GM12878 (cell line): ENCODE measurements around the gene STRA8. TPM values are rescaled to one million over a fixed set of nuclear protein-coding genes. Genes with fewer than 3 reads are reported as not detected.
A peak's percentile ranks its signal among the peaks of the same experiment; 100 is the strongest.

Experiments used
- ATAC-seq: fragments of 200-7000 bp; cut with Tn5 transposase; 3 replicates; pipeline ENCODE4 v1.9.1; 2020; ENCODE audit warnings: mild to moderate bottlenecking, moderate library complexity
- BruUV-seq: library from RNA; stranded (reverse); fragments of 400-500 nt; replicated peaks from 2 replicates; lab custom pipeline; 2021; lab: Mats Ljungman, UMichigan
- CTCF ChIA-PET: fragments of 300-600 bp; sonication (Branson Sonifier 250); formaldehyde crosslinking; extraction: SDS; loops from one replicate; lab custom pipeline; 2021; ENCODE audit warnings: inconsistent platforms; lab: Yijun Ruan, JAX
- POLR2A ChIA-PET: fragments of 350-600 bp; formaldehyde crosslinking; extraction: SDS; loops from one replicate; lab custom pipeline; 2021; ENCODE audit warnings: inconsistent platforms; lab: Charles Lee
- RAD21 ChIA-PET: fragments of 300-600 bp; sonication (Branson Sonifier 250); formaldehyde crosslinking; loops from one replicate; lab custom pipeline; 2023; ENCODE audit warnings: antibody characterized with exemption; ENCODE audit not compliant: unreplicated experiment; lab: Charles Lee
- SMC1A ChIA-PET: fragments of 300-600 bp; sonication (Branson Sonifier 250); formaldehyde crosslinking; loops from one replicate; lab custom pipeline; 2023; ENCODE audit not compliant: unreplicated experiment, uncharacterized antibody; lab: Charles Lee
- DNase-seq: peaks from one replicate; pipeline ENCODE4 v3.0.0-alpha.2; 2011; ENCODE audit warnings: low read depth, low spot score
- FAIRE-seq: peaks from 3 replicates; lab custom pipeline; 2011; peaks lifted over from hg19 to GRCh38; lab: Jason Lieb, UNC
- H2AFZ ChIP-seq: 2 replicates; pipeline ENCODE4 v1.6.0; 2011; ENCODE audit warnings: low read depth, low read length, control low read depth; ENCODE audit not compliant: control insufficient read depth
- H3K27ac ChIP-seq: 2 replicates; pipeline ENCODE4 v1.5.1; 2011; ENCODE audit warnings: control low read depth; ENCODE audit not compliant: control insufficient read depth, insufficient read depth
- H3K27me3 ChIP-seq, 2 experiments: replicated peaks in 1 of 2; 2 replicates each; pipeline versions ENCODE4 v1.6.0 to v1.6.1; 2011; ENCODE audit warnings: low read length in 1 of 2; ENCODE audit not compliant: control insufficient read depth in 2 of 2, insufficient read depth in 2 of 2
- H3K36me3 ChIP-seq, 2 experiments: 2 replicates each; pipeline ENCODE4 v1.5.1; 2011; ENCODE audit warnings: low read length in 1 of 2; ENCODE audit not compliant: control insufficient read depth in 2 of 2, insufficient read depth in 2 of 2
- H3K4me1 ChIP-seq: 2 replicates; pipeline ENCODE4 v1.6.1; 2011; ENCODE audit warnings: mild to moderate bottlenecking, low read length, moderate library complexity, mixed read lengths; ENCODE audit not compliant: control insufficient read depth, insufficient read depth
- H3K4me2 ChIP-seq: 2 replicates; pipeline ENCODE4 v1.6.0; 2011; ENCODE audit warnings: control low read depth; ENCODE audit not compliant: control insufficient read depth, insufficient read depth
- H3K4me3 ChIP-seq: fragments of 200-600 bp; sonication (generic); 2 replicates; pipeline ENCODE4 v1.5.1; 2016
- H3K79me2 ChIP-seq: 2 replicates; pipeline ENCODE4 v1.6.0; 2011; ENCODE audit warnings: low read length; ENCODE audit not compliant: control insufficient read depth, insufficient read depth
- H3K9ac ChIP-seq: 2 replicates; pipeline ENCODE4 v1.8.0; 2011; ENCODE audit warnings: low read length, control low read depth, mixed read lengths; ENCODE audit not compliant: control insufficient read depth, insufficient read depth
- H3K9me3 ChIP-seq: replicated peaks from 3 replicates; pipeline ENCODE4 v1.5.1; 2011; ENCODE audit warnings: mild to moderate bottlenecking, low read length; ENCODE audit not compliant: control insufficient read depth, insufficient read depth
- H4K20me1 ChIP-seq: 2 replicates; pipeline ENCODE4 v1.6.0; 2011; ENCODE audit not compliant: control insufficient read depth, insufficient read depth
- CREB1 ChIP-seq: IDR thresholded peaks from 2 replicates; pipeline ENCODE4 v1.6.1; 2012; ENCODE audit warnings: low read depth, mild to moderate bottlenecking, inconsistent platforms
- IRF3 ChIP-seq: fragments of 450-650 bp; IDR thresholded peaks from 2 replicates; pipeline ENCODE4 v1.6.1; 2014; ENCODE audit warnings: mild to moderate bottlenecking
- JUND ChIP-seq: IDR thresholded peaks from 2 replicates; pipeline ENCODE4 v1.6.1; 2012; ENCODE audit warnings: low read depth, mild to moderate bottlenecking, low read length, improper control_type of control experiment, moderate library complexity
- LARP7 ChIP-seq: fragments of 450-650 bp; IDR thresholded peaks from 2 replicates; pipeline ENCODE4 v1.6.1; 2017; ENCODE audit warnings: mild to moderate bottlenecking
- MLLT1 ChIP-seq: fragments of 450-650 bp; IDR thresholded peaks from 2 replicates; pipeline ENCODE4 v1.6.1; 2016; ENCODE audit warnings: mild to moderate bottlenecking
- PAX5 ChIP-seq: IDR thresholded peaks from 2 replicates; pipeline ENCODE4 v1.6.1; 2011; ENCODE audit warnings: low read depth, low read length, borderline replicate concordance
- PAX8 ChIP-seq: fragments of 450-650 bp; IDR thresholded peaks from 2 replicates; pipeline ENCODE4 v1.6.1; 2017; ENCODE audit warnings: mild to moderate bottlenecking, moderate library complexity
- RUNX3 ChIP-seq: IDR thresholded peaks from 2 replicates; pipeline ENCODE4 v1.6.1; 2012; ENCODE audit warnings: low read length, inconsistent platforms
- SMARCA5 ChIP-seq: fragments of 450-650 bp; IDR thresholded peaks from 2 replicates; pipeline ENCODE4 v1.6.1; 2017; ENCODE audit warnings: mild to moderate bottlenecking
- STAT3 ChIP-seq: IDR thresholded peaks from 2 replicates; pipeline ENCODE4 v1.6.1; 2011; ENCODE audit warnings: low read depth, low read length, improper control_type of control experiment
- TAF1 ChIP-seq: IDR thresholded peaks from 2 replicates; pipeline ENCODE4 v1.6.1; 2011; ENCODE audit warnings: mild to moderate bottlenecking, low read depth, low read length, borderline replicate concordance
- TARDBP ChIP-seq: IDR thresholded peaks from 2 replicates; pipeline ENCODE4 v1.6.1; 2016; ENCODE audit warnings: borderline replicate concordance
- YY1 ChIP-seq: IDR thresholded peaks from 2 replicates; pipeline ENCODE4 v1.6.1; 2011; ENCODE audit warnings: low read depth, mild to moderate bottlenecking, low read length
- ZBTB40 ChIP-seq: fragments of 450-650 bp; IDR thresholded peaks from 2 replicates; pipeline ENCODE4 v1.6.1; 2016; ENCODE audit warnings: mild to moderate bottlenecking, moderate library complexity, borderline replicate concordance
- ZNF384 ChIP-seq: IDR thresholded peaks from 2 replicates; pipeline ENCODE4 v1.6.1; 2012; ENCODE audit warnings: low read depth, mild to moderate bottlenecking, low read length, improper control_type of control experiment, borderline replicate concordance
- ZZZ3 ChIP-seq: IDR thresholded peaks from 2 replicates; pipeline ENCODE4 v1.6.1; 2011; ENCODE audit warnings: low read depth; ENCODE audit not compliant: control insufficient read depth, insufficient read length
- WGBS: methylation state at CpG from one replicate; pipeline ENCODE4 v1.1.6; 2016; ENCODE audit warnings: low lambda C conversion rate; ENCODE audit not compliant: insufficient replicate concordance, insufficient coverage; ENCODE audit errors: missing lambda C conversion rate; 5-methylcytosine and 5-hydroxymethylcytosine counted together
- in situ Hi-C: fragments of 300-500 bp; cut with MboI; formaldehyde crosslinking; loops from 9 replicates; pipeline ENCODE4 v1.14.3; 2018; ENCODE audit warnings: mixed read lengths
- intact Hi-C: fragments of 100-400 bp; cut with micrococcal nuclease; formaldehyde crosslinking; loops from one replicate; pipeline ENCODE4 v1.14.2; 2022; ENCODE audit not compliant: unreplicated experiment
- polyA plus RNA-seq, 11 experiments: library from polyadenylated mRNA; depleted of rRNA in 4 of 11; unstranded in 6 of 11; stranded (reverse) in 5 of 11; fragments of >200 nt; fragmentation: Nextera tagmentation in 4 of 11; fragmentation: Illumina TruSeq in 1 of 11; extraction: Ambion mirVana in 4 of 11; extraction: Trizol in 1 of 11; gene quantifications; 1 replicate in 1 of 11; 2 replicates in 10 of 11; pipeline versions ENCODE4 v1.2.1 to v1.2.3, GENCODE V29; 2011 to 2016; ENCODE audit warnings: inconsistent platforms in 2 of 11, missing spikeins in 2 of 11, low read depth in 1 of 11
- total RNA-seq, 4 experiments: library from RNA; depleted of rRNA in 3 of 4; stranded (reverse); fragments of >200 nt in 3 of 4; fragmentation: Illumina TruSeq in 1 of 4; extraction: Trizol in 1 of 4; gene quantifications; 2 replicates each; pipeline versions ENCODE4 v1.2.1 to v1.2.3, GENCODE V29; 2013 to 2021

The STRA8 gene
- total and polyA plus RNA-seq, 10 of the 15 experiments (the other 5 are each of a cell fraction or from before 2014, with no cell fraction given): 0.15 TPM; not detected in 9

- intact Hi-C loops: loop anchor here (1.0 to 5.0 kb wide), 2 partner anchors 19 to 84 kb away; no protein-coding TSS in a partner anchor
- Histone ChIP-seq H3K79me2 (peaks cover 32% of the 10 kb centered on the region), H3K27ac (peak overlapping the region; percentile 49), H3K9ac (peak overlapping the region; percentile 54), H3K27me3 (no peaks in the 10 kb centered on the region), H3K36me3 (peaks cover 27 to 39% of the 10 kb centered on the region in 2 experiments), H4K20me1 (no peaks in the 10 kb centered on the region), H3K9me3 (no peaks in the 10 kb centered on the region; the same call in 2 of the 3 replicates), H3K4me1 (peaks cover 33% of the 10 kb centered on the region), H3K4me2 (peak overlapping the region; percentile 66), H2AFZ (no peak overlapping the region), H3K4me3 (peak overlapping the region; percentile 54; the same call in 1 of the 2 replicates)
- DNase-seq (no peak), FAIRE-seq (peak; percentile 35), ATAC-seq (peak; percentile 72)
- WGBS: 75% methylated on average over 12 of the region's 12 CpGs
- ChIA-PET SMC1A (interaction anchor here (0.8 to 9.3 kb wide), 23 partner anchors 9 to 203 kb away, joined by 3 to 251 read pairs (median 4); partner anchors contain the start of genes AGBL3, CYREN, TMEM140 and WDR91), RAD21 (interaction anchor here (0.8 to 8.4 kb wide), 20 partner anchors 11 to 640 kb away, joined by 3 to 230 read pairs (median 6); partner anchors contain the start of genes AGBL3, AKR1B15, CYREN and TMEM140), CTCF (interaction anchor here (0.7 to 10.2 kb wide), 16 partner anchors 9 to 556 kb away, joined by 3 to 135 read pairs (median 5); partner anchors contain the start of genes AGBL3, CYREN, TMEM140 and WDR91), POLR2A (interaction anchor here (0.9 to 9.9 kb wide), 18 partner anchors 10 to 200 kb away, joined by 3 to 299 read pairs (median 8); partner anchors contain the start of genes CYREN, TMEM140 and WDR91)
- in situ Hi-C loops: no loop called here
- no TSS peak for BruUV-seq
- peak; percentile 46; the same call in 1 of the 2 replicates for TF ChIP-seq RUNX3
- TF ChIP-seq IRF3: no peak
- no peak for TF ChIP-seq ZNF384
- no peak for TF ChIP-seq STAT3
- no peak for TF ChIP-seq SMARCA5
- TF ChIP-seq JUND: no peak
- TF ChIP-seq PAX8: no peak
- no peak for TF ChIP-seq LARP7
- TF ChIP-seq PAX5: no peak
- no peak for TF ChIP-seq YY1
- TF ChIP-seq TARDBP: no peak
- TF ChIP-seq MLLT1: peak; percentile 82
- TF ChIP-seq TAF1: no peak
- TF ChIP-seq ZZZ3: no peak
- TF ChIP-seq ZBTB40: no peak
- TF ChIP-seq CREB1: no peak
These were observed 45.2 kb upstream of the STRA8 start for GRCh38 chr7:135188298-135188984.
